Esophagus (tissue), 2 donors: ENCODE data around the gene CCDC116. TPM values are rescaled to one million over a fixed set of nuclear protein-coding genes. Genes with fewer than 3 reads are reported as not detected.
"Not testable (repeated sequence)": the region's sequence is repeated elsewhere in the genome, so short reads cannot be mapped to it uniquely, and the experiment has no call there.

Source experiments
- H3K27ac ChIP-seq, 2 donors: one replicate each; pipeline ENCODE4 v1.5.1; 2013; ENCODE audit warnings: low read depth in 2 of 2, mild to moderate bottlenecking in 2 of 2, inconsistent platforms in 1 of 2, low read length in 1 of 2, moderate library complexity in 1 of 2
- H3K27me3 ChIP-seq, 2 donors: one replicate each; pipeline ENCODE4 v1.6.1; 2013; ENCODE audit warnings: low read length in 2 of 2, control low read depth in 1 of 2, mild to moderate bottlenecking in 1 of 2; ENCODE audit not compliant: insufficient read depth in 2 of 2, control insufficient read depth in 1 of 2
- H3K36me3 ChIP-seq, 2 donors: one replicate each; pipeline ENCODE4 v1.6.1; 2013; ENCODE audit warnings: low read length in 1 of 2; ENCODE audit not compliant: control insufficient read depth in 2 of 2, insufficient read depth in 2 of 2
- H3K4me1 ChIP-seq, 2 donors: one replicate each; pipeline ENCODE4 v1.6.1; 2013; ENCODE audit warnings: low read length in 1 of 2; ENCODE audit not compliant: control insufficient read depth in 2 of 2, insufficient read depth in 2 of 2
- H3K4me3 ChIP-seq, 2 donors: one replicate each; pipeline ENCODE4 v1.5.1; 2013; ENCODE audit warnings: low read length in 2 of 2, mild to moderate bottlenecking in 2 of 2, low read depth in 1 of 2, moderate library complexity in 1 of 2
- H3K9me3 ChIP-seq, 2 donors: one replicate each; pipeline ENCODE4 v1.6.1; 2013; ENCODE audit warnings: mild to moderate bottlenecking in 2 of 2, low read depth in 1 of 2, low read length in 1 of 2, moderate library complexity in 1 of 2; ENCODE audit not compliant: control insufficient read depth in 2 of 2, insufficient read depth in 1 of 2
- WGBS, 2 donors: extraction: QIAGEN DNeasy Blood & Tissue Kit; methylation state at CpG; one replicate each; pipeline ENCODE4 v1.1.7; 2013; 5-methylcytosine and 5-hydroxymethylcytosine counted together
- polyA plus RNA-seq, 2 donors: library from polyadenylated mRNA; stranded (reverse); fragments of 200-250 nt; gene quantifications; one replicate each; pipeline ENCODE4 v1.2.3, GENCODE V29; 2013
- donor health status: healthy with polysubstance abuse.
- donor health status: Bipolar disorder and iron deficiency.

Gene CCDC116
- polyA plus RNA-seq, 2 donors, result 0.25 to 0.61 TPM

- Histone ChIP-seq H3K36me3 (peaks cover 5 to 7% of the 10 kb centered on the region in 2 donors), H3K9me3 (no peaks in the 10 kb centered on the region), H3K27ac (no peak overlapping the region), H3K4me3 (no peak overlapping the region), H3K27me3 (no peaks in the 10 kb centered on the region), H3K4me1 (peaks cover 2 to 3% of the 10 kb centered on the region in 2 donors)
- WGBS, 2 donors, result 89 to 96% methylated on average over 8 of the region's 8 CpGs
These were observed 25.8 kb upstream of the CCDC116 start for GRCh38 chr22:21606775-21607174.

DNA sequence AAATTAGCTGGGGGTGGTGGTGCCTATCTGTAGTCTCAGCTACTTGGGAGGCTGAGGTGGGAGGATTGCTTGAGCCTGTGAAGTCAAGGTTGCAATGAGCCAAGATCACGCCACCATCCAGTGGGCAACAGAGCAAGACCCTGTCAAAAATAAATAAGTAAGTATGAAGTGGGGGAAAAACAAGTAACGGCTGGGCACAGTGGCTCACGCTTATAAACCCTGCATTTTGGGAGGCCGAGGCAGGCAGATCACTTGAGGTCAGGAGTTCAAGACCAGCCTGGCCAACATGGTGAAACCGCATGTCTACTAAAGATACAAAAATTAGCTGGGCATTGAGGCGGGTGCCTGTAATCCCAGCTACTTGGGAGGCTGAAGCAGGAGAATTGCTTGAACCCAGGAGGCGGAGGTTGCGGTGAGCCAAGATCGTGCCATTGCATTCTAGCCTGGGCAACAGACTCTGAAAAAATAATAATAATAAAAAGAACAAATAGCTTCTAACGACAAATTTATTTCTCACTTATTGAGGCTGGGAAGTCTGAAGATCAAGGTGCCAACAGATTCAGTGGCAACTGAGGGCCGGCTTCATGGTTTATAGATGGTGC is 22.9 kb upstream of the CCDC116 start:
- not testable (repeated sequence) for H3K27ac ChIP-seq, H3K4me3 ChIP-seq, H3K27me3 ChIP-seq, H3K9me3 ChIP-seq, H3K4me1 ChIP-seq, H3K36me3 ChIP-seq
- WGBS, 2 donors, result 97% methylated on average over 11 of the region's 11 CpGs

GRCh38 chr22:21611210-21611977 is 21.2 kb upstream of the CCDC116 start:
- Histone ChIP-seq H3K36me3 (peaks cover 9 to 10% of the 10 kb centered on the region in 2 donors), H3K9me3 (no peaks in the 10 kb centered on the region), H3K4me3 (no peak overlapping the region), H3K27ac (peak overlapping the region in 1 of 2 donors; percentile 3), H3K4me1 (peaks cover 3 to 4% of the 10 kb centered on the region in 2 donors), H3K27me3 (no peaks in the 10 kb centered on the region)
- 89 to 91% methylated on average over 4 of the region's 4 CpGs for WGBS, 2 donors

DNA sequence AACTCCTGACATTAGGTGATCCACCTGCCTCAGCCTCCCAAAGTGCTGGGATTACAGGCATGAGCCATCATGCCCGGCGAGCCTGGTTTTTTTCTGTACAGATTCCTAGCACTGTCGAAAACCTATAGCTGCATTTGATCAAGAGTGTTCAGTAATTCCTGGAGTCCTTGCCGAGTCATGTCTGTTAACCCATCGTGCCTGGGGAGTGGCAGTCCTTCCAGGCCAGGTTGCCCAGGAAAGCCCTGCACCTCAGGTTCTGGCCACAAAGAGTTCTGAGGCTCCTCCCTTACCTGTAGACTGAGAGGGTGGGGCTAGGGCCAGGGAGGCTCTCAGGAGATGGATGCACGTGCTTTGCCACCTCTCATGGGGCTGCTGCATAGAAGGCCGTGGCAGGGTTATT is 19.7 kb upstream of the CCDC116 start:
- Histone ChIP-seq H3K4me1 (peaks cover 0 to 4% of the 10 kb centered on the region in 2 donors), H3K36me3 (peaks cover 9 to 10% of the 10 kb centered on the region in 2 donors), H3K27me3 (no peaks in the 10 kb centered on the region), H3K4me3 (no peak overlapping the region), H3K9me3 (no peaks in the 10 kb centered on the region), H3K27ac (peak overlapping the region in 1 of 2 donors; percentile 42)
- 54 to 69% methylated on average over 7 of the region's 7 CpGs for WGBS, 2 donors

GRCh38 chr22:21613553-21614233 is 18.9 kb upstream of the CCDC116 start:
- H3K27ac ChIP-seq, result no peak overlapping the region
- no peaks in the 10 kb centered on the region for H3K27me3 ChIP-seq
- H3K36me3 ChIP-seq, result peaks cover 9 to 10% of the 10 kb centered on the region in 2 donors
- H3K9me3 ChIP-seq, result no peaks in the 10 kb centered on the region
- no peak overlapping the region for H3K4me3 ChIP-seq
- WGBS, 2 donors, result 90 to 96% methylated on average over 4 of the region's 4 CpGs
- peaks cover 0 to 2% of the 10 kb centered on the region in 2 donors for H3K4me1 ChIP-seq

DNA sequence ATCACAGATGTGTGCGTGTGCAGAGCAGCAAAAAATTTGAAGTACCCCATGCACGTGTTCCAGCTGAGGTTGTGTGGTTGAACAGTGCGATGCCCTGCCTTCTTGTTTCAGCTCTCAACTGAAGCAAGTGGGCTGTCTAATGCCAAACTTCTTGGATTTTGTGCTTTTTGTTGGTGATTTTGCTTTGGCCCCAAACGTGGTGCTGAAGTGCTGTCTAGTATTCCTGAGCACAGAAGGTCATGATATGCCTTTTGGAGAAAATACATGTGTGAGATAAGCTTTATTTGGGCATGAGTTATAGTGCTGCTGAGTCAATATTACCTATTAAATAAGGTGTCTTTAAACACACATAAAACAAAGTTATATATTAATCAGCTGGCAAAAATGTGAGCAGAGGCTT is 16.8 kb upstream of the CCDC116 start:
- Histone ChIP-seq H3K27me3 (no peaks in the 10 kb centered on the region), H3K36me3 (peaks cover 10 to 15% of the 10 kb centered on the region in 2 donors), H3K4me3 (no peak overlapping the region), H3K4me1 (peaks cover 0 to 2% of the 10 kb centered on the region in 2 donors), H3K9me3 (no peaks in the 10 kb centered on the region), H3K27ac (no peak overlapping the region)
- WGBS, 2 donors, result 68 to 81% methylated on average over 4 of the region's 4 CpGs

GRCh38 chr22:21617337-21617736 is 15.2 kb upstream of the CCDC116 start:
- 96 to 98% methylated on average over 6 of the region's 6 CpGs for WGBS, 2 donors
- not testable (repeated sequence) for H3K27me3 ChIP-seq, H3K27ac ChIP-seq, H3K9me3 ChIP-seq, H3K4me3 ChIP-seq, H3K4me1 ChIP-seq
- peaks cover 2 to 15% of the 10 kb centered on the region in 2 donors for H3K36me3 ChIP-seq

GRCh38 chr22:21621025-21621424 is 11.5 kb upstream of the CCDC116 start:
- no peak overlapping the region for H3K27ac ChIP-seq
- H3K4me3 ChIP-seq, result no peak overlapping the region
- H3K4me1 ChIP-seq, result peaks cover 4 to 14% of the 10 kb centered on the region in 2 donors
- H3K36me3 ChIP-seq, result peaks cover 0 to 21% of the 10 kb centered on the region in 2 donors
- no peaks in the 10 kb centered on the region for H3K27me3 ChIP-seq
- no peaks in the 10 kb centered on the region for H3K9me3 ChIP-seq
- WGBS, 2 donors, result 90 to 93% methylated on average over 3 of the region's 3 CpGs

DNA sequence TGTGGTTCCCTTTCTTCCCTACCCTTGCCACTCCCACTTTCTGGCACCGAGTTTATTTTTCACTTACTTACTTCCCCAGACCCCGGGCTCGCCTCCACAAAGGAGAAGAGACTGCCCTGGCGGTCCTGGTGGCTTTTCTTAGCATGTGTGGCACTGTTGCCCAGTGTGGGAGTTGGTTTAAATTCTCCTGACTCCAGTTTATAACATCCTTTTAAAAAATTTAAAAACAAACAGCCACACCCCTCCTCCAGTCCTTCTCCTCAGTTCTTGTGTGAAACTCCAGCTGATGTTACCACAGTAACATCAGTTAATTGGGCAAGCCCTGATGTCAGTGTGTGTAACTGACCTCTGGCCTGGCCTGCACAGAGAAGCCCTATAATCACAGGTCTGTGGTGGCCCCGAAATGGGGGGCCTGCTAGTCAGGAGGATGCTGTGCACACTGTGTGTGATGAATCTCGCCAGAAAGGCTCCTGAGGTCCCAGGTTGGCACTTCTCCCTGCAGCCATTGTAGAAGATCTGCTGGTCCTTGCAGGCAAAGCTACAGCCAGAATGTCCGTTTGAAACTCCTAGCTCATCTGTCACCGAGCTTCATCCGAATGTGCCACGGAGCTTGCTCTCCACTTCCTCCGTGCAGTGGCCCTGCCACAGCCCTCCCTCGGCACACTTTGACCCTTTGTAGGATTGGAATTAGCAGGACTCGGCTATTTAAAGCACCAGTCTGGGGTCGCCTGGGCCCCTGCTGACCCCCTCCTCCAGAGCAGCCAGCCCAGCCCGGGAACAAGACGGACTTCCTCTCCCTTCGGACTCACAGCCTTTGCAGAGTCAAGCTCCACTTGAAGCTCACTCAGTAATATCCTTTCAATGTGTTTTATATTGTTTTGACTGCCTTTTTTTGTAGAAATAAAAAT is 10.3 kb upstream of the CCDC116 start:
- no peaks in the 10 kb centered on the region for H3K27me3 ChIP-seq
- no peak overlapping the region for H3K27ac ChIP-seq
- H3K36me3 ChIP-seq, result peaks cover 0 to 21% of the 10 kb centered on the region in 2 donors
- H3K4me1 ChIP-seq, result peaks cover 4 to 16% of the 10 kb centered on the region in 2 donors
- 70 to 71% methylated on average over 17 of the region's 17 CpGs for WGBS, 2 donors
- no peak overlapping the region for H3K4me3 ChIP-seq
- no peaks in the 10 kb centered on the region for H3K9me3 ChIP-seq
